HG03135 (cell line): Measurements from ENCODE around the gene CMIP.

Experiments used
- ATAC-seq: cut with Tn5 transposase; IDR thresholded peaks from one replicate; pipeline ENCODE4 v1.9.1; 2021; ENCODE audit warnings: mild to moderate bottlenecking, moderate library complexity; ENCODE audit not compliant: unreplicated experiment

The CMIP gene

DNA sequence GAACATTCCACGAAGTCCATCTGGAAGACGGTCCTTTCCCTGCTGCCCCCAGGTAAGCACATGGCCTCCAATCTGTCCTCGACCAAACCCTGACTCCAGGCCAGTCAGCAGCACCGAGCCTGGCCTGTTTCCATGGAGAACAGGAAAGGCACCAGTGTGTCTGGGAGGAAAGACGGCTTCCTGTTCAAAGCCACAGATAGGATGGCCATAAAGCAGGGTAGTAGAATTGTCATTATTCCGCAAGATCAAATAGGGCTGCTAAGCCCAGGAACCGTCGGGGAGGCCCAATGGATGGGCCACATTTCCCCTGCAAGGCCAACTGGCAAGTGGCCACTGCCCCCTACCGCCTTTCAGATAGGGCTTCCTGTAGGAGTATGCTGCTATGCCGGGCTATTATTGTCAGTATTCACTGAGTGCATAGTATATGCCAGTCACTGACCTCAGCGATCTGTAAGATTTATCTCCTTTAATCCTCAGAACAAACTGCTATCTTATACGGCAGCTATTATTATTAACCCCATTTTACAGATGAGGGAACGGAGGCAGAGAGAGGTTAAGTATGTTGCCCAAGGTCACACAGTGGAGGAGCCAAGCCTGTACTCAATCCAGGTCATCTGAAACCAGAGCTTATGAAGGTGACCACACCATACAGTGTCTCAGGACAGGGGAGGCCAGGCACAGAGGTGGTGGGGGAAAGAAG, 311.5 kb downstream of the CMIP start:
- ATAC-seq, result no peak

DNA sequence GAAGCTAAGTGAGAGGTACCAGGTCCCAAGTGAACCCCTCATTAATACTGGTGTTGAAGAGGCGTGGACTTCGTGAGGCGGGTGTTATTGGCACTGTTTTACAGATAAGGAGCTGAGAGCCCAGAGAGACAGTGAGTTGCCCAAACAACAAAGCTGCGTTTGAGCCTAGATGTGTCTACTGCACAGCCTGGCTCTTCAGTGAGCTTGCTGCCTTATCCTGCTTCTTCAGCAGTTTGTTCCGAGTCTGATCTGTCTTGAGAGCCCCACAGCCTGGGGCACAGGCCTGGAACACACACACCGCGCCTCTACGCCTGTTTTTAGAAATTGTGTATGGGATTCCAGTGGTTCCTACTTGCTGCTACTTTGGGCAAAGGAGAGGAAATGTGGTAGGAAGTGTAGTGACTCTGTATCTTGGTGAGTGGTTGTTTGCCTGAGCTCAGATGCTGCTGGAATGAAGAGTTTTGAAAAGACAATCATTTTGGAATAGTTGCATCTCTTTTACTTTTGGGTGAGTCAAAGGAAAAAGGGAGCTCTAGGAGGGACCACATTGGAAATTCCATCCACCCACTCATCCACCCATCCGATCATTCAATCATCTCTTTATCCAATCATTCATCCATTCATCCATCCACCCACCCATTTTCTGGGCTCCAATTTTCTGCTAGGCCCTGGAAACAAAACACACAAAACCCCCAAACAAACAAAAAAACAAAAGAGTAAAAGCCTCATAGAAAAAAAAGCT, 312.2 kb downstream of the CMIP start:
- ATAC-seq, result no peak

DNA sequence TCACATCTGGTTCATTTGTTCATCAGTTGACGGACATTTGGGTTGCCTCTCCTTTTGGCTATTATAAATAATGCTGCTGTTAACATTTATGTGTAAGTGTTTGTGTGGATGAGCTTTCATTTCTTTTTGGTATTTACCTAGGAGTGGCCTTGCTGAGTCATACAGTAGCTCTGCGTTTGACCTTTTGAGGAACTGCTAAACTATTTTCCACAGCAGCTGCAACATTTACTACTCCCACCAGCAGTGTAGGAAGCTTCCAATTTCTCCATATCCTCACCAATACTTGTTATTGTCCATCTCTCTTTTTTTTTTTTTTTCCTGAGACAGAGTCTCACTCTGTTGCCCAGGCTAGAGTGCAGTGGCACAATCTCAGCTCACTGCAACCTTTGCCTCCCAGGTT, 313.8 kb downstream of the CMIP start:
- no peak for ATAC-seq
